HepG2 (cell line): ENCODE measurements around the gene CHST6. TPM values are rescaled to one million over a fixed set of nuclear protein-coding genes. Genes with fewer than 3 reads are reported as not detected.
A peak's percentile ranks its signal among the peaks of the same experiment; 100 is the strongest.

ENCODE experiments used
- FOXO4 ChIP-seq: sonication (generic); formaldehyde crosslinking; conservative IDR thresholded peaks from 2 replicates; pipeline ENCODE4 v1.8.1; 2023; ENCODE audit warnings: missing genetic modification reagents
- GMEB1 ChIP-seq: sonication (generic); formaldehyde crosslinking; IDR thresholded peaks from 2 replicates; pipeline ENCODE4 v1.5.1; 2020; ENCODE audit warnings: missing genetic modification reagents, mild to moderate bottlenecking, borderline replicate concordance
- HNF1A ChIP-seq, 2 experiments: sonication (generic) in 1 of 2; formaldehyde crosslinking in 1 of 2; IDR thresholded peaks; 2 replicates each; pipeline versions ENCODE4 v1.4.0 to v1.6.1; 2016 to 2020; ENCODE audit warnings: borderline replicate concordance in 1 of 2, low read depth in 1 of 2, mild to moderate bottlenecking in 1 of 2, missing genetic modification reagents in 1 of 2
- HOXA9 ChIP-seq: sonication (generic); formaldehyde crosslinking; IDR thresholded peaks from 2 replicates; pipeline ENCODE4 v1.8.1; 2022; ENCODE audit warnings: missing genetic modification reagents, mild to moderate bottlenecking, moderate library complexity, borderline replicate concordance
- MATR3 ChIP-seq: sonication (generic); formaldehyde crosslinking; IDR thresholded peaks from 2 replicates; pipeline ENCODE4 v1.4.0; 2020; ENCODE audit warnings: missing genetic modification reagents
- MTERF4 ChIP-seq: sonication (generic); formaldehyde crosslinking; IDR thresholded peaks from 2 replicates; pipeline ENCODE4 v1.8.0; 2023; ENCODE audit warnings: mild to moderate bottlenecking, missing genetic modification reagents
- NFIB ChIP-seq: sonication (generic); formaldehyde crosslinking; IDR thresholded peaks from 2 replicates; pipeline ENCODE4 v1.9.0; 2021; ENCODE audit warnings: missing genetic modification reagents, mild to moderate bottlenecking, borderline replicate concordance
- NFYB ChIP-seq: sonication (generic); formaldehyde crosslinking; IDR thresholded peaks from 2 replicates; pipeline ENCODE4 v1.4.0; 2020; ENCODE audit warnings: missing genetic modification reagents
- NRL ChIP-seq: sonication (generic); formaldehyde crosslinking; IDR thresholded peaks from 2 replicates; pipeline ENCODE4 v1.5.0; 2020; ENCODE audit warnings: missing genetic modification reagents, mild to moderate bottlenecking, moderate library complexity, borderline replicate concordance
- SNAPC4 ChIP-seq: sonication (generic); formaldehyde crosslinking; IDR thresholded peaks from 2 replicates; pipeline ENCODE4 v1.4.0; 2020; ENCODE audit warnings: mild to moderate bottlenecking, missing genetic modification reagents
- SP2 ChIP-seq: sonication (generic); formaldehyde crosslinking; IDR thresholded peaks from 2 replicates; pipeline ENCODE4 v1.5.1; 2020; ENCODE audit warnings: mild to moderate bottlenecking, missing genetic modification reagents
- YY1 ChIP-seq: IDR thresholded peaks from 2 replicates; pipeline ENCODE4 v1.6.1; 2011; ENCODE audit warnings: low read length, low read depth, moderate library complexity, mild to moderate bottlenecking; ENCODE audit not compliant: insufficient read depth, insufficient replicate concordance
- ZNF205 ChIP-seq: IDR thresholded peaks from 2 replicates; pipeline ENCODE4 v1.6.1; 2018; ENCODE audit warnings: missing biosample characterization, missing genetic modification reagents
- ZNF430 ChIP-seq: sonication (generic); formaldehyde crosslinking; IDR thresholded peaks from 2 replicates; pipeline ENCODE4 v1.9.0; 2021; ENCODE audit warnings: mild to moderate bottlenecking, missing genetic modification reagents
- polyA plus RNA-seq, 8 experiments: library from polyadenylated mRNA; depleted of rRNA in 3 of 8; stranded (reverse) in 7 of 8; unstranded in 1 of 8; fragments of >200 nt; fragmentation: Illumina TruSeq in 4 of 8; extraction: Trizol in 4 of 8; gene quantifications; 2 replicates each; pipeline versions ENCODE4 v1.2.1 to v1.2.3, GENCODE V29; 2011 to 2016; ENCODE audit warnings: low read depth in 4 of 8, missing spikeins in 1 of 8, mixed read lengths in 1 of 8; ENCODE audit not compliant: insufficient read depth in 1 of 8
- total RNA-seq, 5 experiments: library from RNA; depleted of rRNA; stranded (reverse); fragments of >200 nt; fragmentation: Illumina TruSeq; extraction: Trizol; gene quantifications; 2 replicates each; pipeline ENCODE4 v1.2.3, GENCODE V29; 2016; ENCODE audit warnings: low read depth in 1 of 5

CHST6 gene
- total and polyA plus RNA-seq, 2 of the 13 experiments (the other 11 are each of a cell fraction or from before 2014, with no cell fraction given) = 0.18 to 0.91 TPM

- TF ChIP-seq HNF1A (IDR thresholded peaks at IDR 0.05; ENCODE audit: low read depth) (no peak), HNF1A (CRISPR knock-in tag; IDR thresholded peaks at IDR 0.05; ENCODE audit: borderline replicate concordance) (no peak), SNAPC4 (CRISPR knock-in tag) (peak; percentile 38; the same call in 1 of the 2 replicates), GMEB1 (CRISPR knock-in tag) (no peak), NFYB (CRISPR knock-in tag) (0 out of 2 replicates have a peak, but pooled peaks have one; percentile 31), SP2 (no peak; the same call in 1 of the 2 replicates), MTERF4 (CRISPR knock-in tag) (peak; percentile 80; the same call in 1 of the 2 replicates), YY1 (peak; percentile 85), NRL (CRISPR knock-in tag) (no peak), ZNF430 (CRISPR knock-in tag) (0 out of 2 replicates have a peak, but pooled peaks have one; percentile 11), HOXA9 (no peak), NFIB (CRISPR knock-in tag) (no peak), ZNF205 (CRISPR knock-in tag) (no peak), FOXO4 (no peak), MATR3 (no peak)
Measured at GRCh38 chr16:75433732-75434413, 61.4 kb downstream of the CHST6 start (continued).
